Activated effector memory CD4-positive, alpha-beta T cell treated with Interleukin-2 at 50 U/mL for 16 hours (primary cell): Measurements from ENCODE around the gene EME2.

Experiments used
- DNase-seq: peaks from one replicate; pipeline ENCODE4 v3.0.0-alpha.2; 2020

EME2 gene

GRCh38 chr16:1779741-1780676, 7.4 kb downstream of the EME2 start:
- no peak for DNase-seq

GRCh38 chr16:1780677-1781072, 8.1 kb downstream of the EME2 start:
- no peak for DNase-seq

GRCh38 chr16:1781254-1781653, 8.6 kb downstream of the EME2 start:
- no peak for DNase-seq

- DNase-seq: peak; percentile 16
Observed at GRCh38 chr16:1781758-1782407, 9.3 kb downstream of the EME2 start.

- DNase-seq: peak; percentile 97
Observed at GRCh38 chr16:1782408-1783264, 10.0 kb downstream of the EME2 start, which contains the start of the genes NUBP2 and SPSB3. Gene NUBP2 (plus strand): TSS chr16:1782960. CDS start chr16:1783021, 61 bp downstream. Gene SPSB3 (minus strand): TSS chr16:1782571. CDS start chr16:1781483, 1,088 bp downstream.

GRCh38 chr16:1784977-1785845, 12.6 kb downstream of the EME2 start:
- no peak for DNase-seq

- no peak for DNase-seq
Observed at GRCh38 chr16:1785846-1786170, 13.2 kb downstream of the EME2 start.

GRCh38 chr16:1786242-1787055, 13.8 kb downstream of the EME2 start:
- no peak for DNase-seq

GRCh38 chr16:1787056-1787321, 14.4 kb downstream of the EME2 start:
- DNase-seq: no peak

- no peak for DNase-seq
Observed at GRCh38 chr16:1787322-1788094, 14.9 kb downstream of the EME2 start.

GRCh38 chr16:1788095-1788707, 15.6 kb downstream of the EME2 start:
- no peak for DNase-seq

- DNase-seq: no peak
Observed at GRCh38 chr16:1788708-1789100, 16.1 kb downstream of the EME2 start.

GRCh38 chr16:1789643-1790045, 17.0 kb downstream of the EME2 start:
- DNase-seq: no peak

- no peak for DNase-seq
Observed at GRCh38 chr16:1790261-1790610, 17.6 kb downstream of the EME2 start.

- DNase-seq: no peak
Observed at GRCh38 chr16:1790611-1791255, 18.1 kb downstream of the EME2 start.

GRCh38 chr16:1791256-1791942, 18.8 kb downstream of the EME2 start:
- DNase-seq: no peak

GRCh38 chr16:1791943-1792812, 19.6 kb downstream of the EME2 start:
- DNase-seq: no peak
